Measurements from ENCODE around the gene TEX9.
"Not testable (repeated sequence)": the region's sequence is repeated elsewhere in the genome, so short reads cannot be mapped to it uniquely, and the experiment has no call there.

- not testable (repeated sequence) for TF ChIP-seq CTCF (IDR thresholded peaks at IDR 0.05 in 8 of 11, conservative IDR thresholded peaks at IDR 0.05 in 3 of 11); POLR2A (IDR thresholded peaks at IDR 0.05); POLR2AphosphoS5 (IDR thresholded peaks at IDR 0.05)
These were observed 9.5 kb downstream of the TEX9 start for GRCh38 chr15:56374693-56375092.
